ENCODE data around the gene PCYT1A.
"Not testable (repeated sequence)": the region's sequence is repeated elsewhere in the genome, so short reads cannot be mapped to it uniquely, and the experiment has no call there.

The PCYT1A gene

DNA sequence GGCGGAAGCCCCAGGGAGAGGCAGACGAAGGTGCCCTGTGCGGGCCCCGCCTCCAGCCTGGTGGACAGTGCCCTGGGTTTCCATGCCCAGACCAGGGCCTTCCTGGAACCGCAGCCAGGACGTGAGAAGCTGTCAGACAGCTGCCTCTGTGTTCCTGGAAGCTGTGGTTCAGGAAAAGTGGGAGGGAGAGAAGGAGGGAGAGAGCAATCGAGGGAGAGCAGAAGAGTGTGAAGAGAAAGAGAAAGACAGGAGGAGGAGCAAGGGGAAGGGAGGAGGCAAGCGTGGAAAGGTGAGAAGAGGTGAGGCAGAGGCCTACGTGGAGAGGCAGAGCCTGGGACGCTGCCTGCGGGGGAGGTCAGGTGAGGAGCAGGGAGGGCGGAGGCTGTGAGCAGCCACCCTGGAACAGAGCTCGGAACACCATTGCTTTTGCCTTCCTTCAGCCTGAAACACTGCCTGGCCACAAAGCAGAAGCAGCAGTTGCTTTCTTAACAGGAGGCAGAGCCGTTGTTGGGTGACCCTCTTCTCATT is 94.9 kb downstream of the PCYT1A start:
- no peak for DNase-seq (ENCODE audit: low read depth)
- TF ChIP-seq, protein P1, sequence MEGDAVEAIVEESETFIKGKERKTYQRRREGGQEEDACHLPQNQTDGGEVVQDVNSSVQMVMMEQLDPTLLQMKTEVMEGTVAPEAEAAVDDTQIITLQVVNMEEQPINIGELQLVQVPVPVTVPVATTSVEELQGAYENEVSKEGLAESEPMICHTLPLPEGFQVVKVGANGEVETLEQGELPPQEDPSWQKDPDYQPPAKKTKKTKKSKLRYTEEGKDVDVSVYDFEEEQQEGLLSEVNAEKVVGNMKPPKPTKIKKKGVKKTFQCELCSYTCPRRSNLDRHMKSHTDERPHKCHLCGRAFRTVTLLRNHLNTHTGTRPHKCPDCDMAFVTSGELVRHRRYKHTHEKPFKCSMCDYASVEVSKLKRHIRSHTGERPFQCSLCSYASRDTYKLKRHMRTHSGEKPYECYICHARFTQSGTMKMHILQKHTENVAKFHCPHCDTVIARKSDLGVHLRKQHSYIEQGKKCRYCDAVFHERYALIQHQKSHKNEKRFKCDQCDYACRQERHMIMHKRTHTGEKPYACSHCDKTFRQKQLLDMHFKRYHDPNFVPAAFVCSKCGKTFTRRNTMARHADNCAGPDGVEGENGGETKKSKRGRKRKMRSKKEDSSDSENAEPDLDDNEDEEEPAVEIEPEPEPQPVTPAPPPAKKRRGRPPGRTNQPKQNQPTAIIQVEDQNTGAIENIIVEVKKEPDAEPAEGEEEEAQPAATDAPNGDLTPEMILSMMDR (conservative IDR thresholded peaks at IDR 0.05; ENCODE audit: control insufficient read depth, insufficient read depth, low read depth, low read length) = no peak
- no peak overlapping the region for H3K4me3 ChIP-seq (ENCODE audit: control insufficient read depth, low read depth, low read length)

DNA sequence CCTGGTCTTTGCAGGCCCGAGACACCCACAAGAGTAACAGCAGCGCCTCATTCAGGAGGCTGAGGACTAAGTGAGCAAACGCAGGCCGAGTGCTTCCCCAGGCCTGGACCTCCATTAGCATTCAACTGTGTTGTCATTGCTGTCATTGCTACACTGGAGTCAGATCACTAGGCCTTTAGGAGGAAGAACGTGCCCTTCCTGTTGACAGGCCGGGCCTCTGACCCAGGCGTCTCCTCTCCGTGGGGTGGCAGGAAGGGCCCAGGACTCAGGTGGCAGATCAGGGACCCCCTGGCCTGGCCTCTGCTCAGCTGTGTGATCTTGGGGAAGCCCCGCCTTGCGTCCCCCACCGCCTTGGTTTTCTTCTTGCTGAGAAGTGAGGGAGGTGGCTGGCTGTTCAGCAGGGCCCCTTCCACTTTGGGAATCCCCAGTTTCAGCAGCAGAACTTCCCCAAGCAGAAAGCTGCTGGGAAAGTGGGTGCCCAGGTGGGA is 95.4 kb downstream of the PCYT1A start:
- H3K4me3 ChIP-seq (ENCODE audit: control insufficient read depth, low read depth, low read length) = no peak overlapping the region
- TF ChIP-seq, protein P1 (conservative IDR thresholded peaks at IDR 0.05; ENCODE audit: control insufficient read depth, insufficient read depth, low read depth, low read length) = no peak
- DNase-seq (ENCODE audit: low read depth) = no peak

DNA sequence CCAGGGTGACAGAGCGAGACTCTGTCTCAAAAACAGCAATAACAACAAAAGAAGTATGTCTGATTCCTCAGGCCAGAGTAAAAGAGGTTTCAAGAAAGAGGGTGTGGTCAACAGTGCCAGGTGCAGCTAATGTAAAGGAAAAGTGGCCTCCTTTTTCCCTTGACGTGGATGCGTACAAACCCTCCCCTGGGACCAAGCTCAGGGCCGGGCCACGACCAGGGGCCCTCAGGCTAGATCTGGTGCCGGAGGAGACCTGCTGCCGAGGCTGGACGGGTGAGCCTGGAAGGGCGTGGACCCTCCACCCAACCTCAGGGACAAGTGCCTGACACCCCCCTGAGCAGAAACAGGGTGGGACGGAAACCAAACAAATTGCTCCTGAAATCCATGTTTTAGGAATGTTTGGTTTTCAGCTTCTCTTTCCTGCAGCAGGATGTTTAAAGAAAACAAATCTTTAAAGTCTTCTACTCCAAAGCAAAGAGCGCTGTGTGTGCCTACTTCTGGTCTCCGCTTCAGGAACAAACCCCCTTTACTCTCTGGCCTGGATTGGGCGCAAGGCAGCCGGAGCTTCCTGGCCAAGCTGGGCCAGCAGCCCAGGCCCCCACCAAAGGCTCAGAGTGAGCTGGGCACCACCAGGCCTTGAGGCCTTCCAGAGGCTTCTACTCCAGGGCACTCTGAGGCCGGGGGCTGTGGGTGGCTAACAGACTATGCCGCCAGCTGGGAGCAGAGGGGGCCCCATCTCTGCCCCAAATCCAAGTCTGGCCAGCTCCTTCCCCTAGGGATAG is 97.8 kb downstream of the PCYT1A start:
- no peak for DNase-seq (ENCODE audit: low read depth)
- TF ChIP-seq, protein P1 (conservative IDR thresholded peaks at IDR 0.05; ENCODE audit: control insufficient read depth, insufficient read depth, low read depth, low read length) = no peak
- H3K4me3 ChIP-seq (ENCODE audit: control insufficient read depth, low read depth, low read length) = no peak overlapping the region

DNA sequence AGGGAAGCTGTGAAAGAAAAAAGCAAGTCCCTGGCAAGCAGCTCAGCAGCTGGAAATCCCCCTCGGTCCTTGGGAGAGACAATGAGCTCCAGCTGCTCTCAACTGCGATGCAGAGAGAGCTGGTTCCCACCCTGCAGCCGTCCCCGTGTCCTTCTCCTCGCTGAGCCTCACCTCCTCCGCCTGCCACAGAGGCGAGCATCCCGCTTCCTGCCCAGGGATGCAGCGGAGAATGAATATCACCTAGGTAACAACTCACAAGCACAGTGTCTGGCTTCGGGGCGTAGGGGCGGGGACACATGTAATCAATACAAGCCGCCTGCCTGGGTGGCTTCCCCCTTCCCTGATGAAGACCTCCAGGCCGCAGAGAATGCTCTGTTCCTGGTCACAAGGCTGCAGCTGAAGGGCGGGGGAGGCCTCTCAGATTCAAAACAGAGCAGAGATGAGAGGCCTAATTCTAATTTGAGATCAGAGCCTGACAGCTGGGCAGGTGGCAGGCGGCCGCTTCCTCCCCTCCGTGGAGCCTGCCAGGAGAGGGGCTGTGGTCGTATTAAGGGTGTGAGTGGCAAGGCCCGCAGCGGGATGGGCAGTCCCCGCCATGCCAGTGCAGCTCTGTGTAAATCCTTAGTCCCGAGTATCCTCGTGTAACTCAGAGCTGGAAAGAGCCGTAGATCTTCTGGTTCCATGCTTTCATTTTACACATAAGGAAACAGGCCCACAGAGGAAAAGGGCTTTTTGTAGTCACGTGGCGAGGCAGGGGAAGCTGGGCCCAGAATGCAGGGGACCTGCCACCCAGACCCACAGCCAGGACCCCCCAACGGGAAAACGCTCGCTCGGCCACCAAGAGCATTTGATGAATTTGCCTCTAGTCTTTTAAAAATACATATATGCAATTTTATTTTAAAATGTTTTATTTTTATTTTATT is 100.6 kb downstream of the PCYT1A start:
- TF ChIP-seq, protein P1 (conservative IDR thresholded peaks at IDR 0.05; ENCODE audit: control insufficient read depth, insufficient read depth, low read depth, low read length) = no peak
- no peak overlapping the region for H3K4me3 ChIP-seq (ENCODE audit: control insufficient read depth, low read depth, low read length)
- no peak for DNase-seq (ENCODE audit: low read depth)

DNA sequence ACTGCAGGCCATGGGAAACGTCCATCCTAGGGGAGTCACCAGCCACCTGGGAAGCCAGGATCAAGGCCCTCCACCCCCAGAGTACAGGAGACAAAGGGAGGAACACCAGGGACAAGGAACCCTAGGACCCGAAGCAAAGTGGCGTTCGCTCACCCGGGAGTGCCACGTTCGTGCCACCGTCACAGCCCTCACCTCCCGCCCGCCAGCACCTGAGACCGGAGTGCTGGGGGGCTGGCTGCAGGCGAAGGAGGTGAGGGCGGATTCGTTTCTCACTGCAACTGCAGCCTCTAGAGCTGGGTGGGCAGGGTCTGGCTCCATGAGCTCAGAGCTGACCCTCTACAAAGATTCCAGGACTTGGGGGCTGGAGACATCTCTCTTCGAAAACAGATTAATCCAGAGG is 102.6 kb downstream of the PCYT1A start:
- DNase-seq (ENCODE audit: low read depth) = no peak
- TF ChIP-seq, protein P1 (conservative IDR thresholded peaks at IDR 0.05; ENCODE audit: control insufficient read depth, insufficient read depth, low read depth, low read length) = no peak
- no peak overlapping the region for H3K4me3 ChIP-seq (ENCODE audit: control insufficient read depth, low read depth, low read length)

DNA sequence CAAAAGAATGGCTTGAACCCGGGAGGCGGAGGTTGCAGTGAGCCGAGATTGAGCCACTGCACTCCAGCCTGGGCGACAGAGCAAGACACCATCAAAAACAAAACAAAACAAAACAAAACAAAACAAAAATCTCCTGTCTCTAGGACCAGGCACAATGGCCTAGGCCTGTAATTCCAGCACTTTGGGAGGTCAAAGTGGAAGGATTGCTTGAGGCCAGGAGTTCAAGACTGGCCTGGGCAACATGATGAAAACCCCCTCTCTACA is 103.4 kb downstream of the PCYT1A start:
- not testable (repeated sequence) for H3K4me3 ChIP-seq (ENCODE audit: control insufficient read depth, low read depth, low read length); DNase-seq (ENCODE audit: low read depth)

DNA sequence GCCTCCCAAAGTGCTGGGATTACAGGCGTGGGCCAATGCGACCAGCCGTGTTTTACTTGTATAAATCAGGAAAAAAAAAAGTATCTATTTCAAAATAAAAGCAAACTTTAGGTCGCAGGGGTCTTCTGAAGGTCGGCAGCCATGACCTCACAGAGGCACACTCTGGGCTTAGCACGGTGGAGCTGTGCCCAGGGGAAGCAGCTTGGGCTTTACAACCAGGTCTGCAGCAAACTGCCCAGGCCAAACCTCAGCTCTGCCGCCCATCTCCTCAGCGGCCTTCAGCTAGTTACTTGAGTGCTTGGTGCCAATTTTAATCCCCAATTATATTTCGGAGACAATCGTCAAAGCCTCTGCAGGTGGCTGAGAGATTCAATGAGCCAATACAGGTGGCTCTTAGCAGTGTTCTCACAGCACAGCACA is 106.4 kb downstream of the PCYT1A start:
- no peak for DNase-seq (ENCODE audit: low read depth)
- TF ChIP-seq, protein P1 (conservative IDR thresholded peaks at IDR 0.05; ENCODE audit: control insufficient read depth, insufficient read depth, low read depth, low read length) = no peak
- H3K4me3 ChIP-seq (ENCODE audit: control insufficient read depth, low read depth, low read length) = no peak overlapping the region

Data from fibroblast of mammary gland (primary cell).